ENCODE results near the gene TRIP13.

TRIP13 gene

GRCh38 chr5:891837-892393 is 769 bp upstream of the TRIP13 start:
- no peak for TF ChIP-seq Cebpa-rat (IDR thresholded peaks at IDR 0.05)
- Histone ChIP-seq H4K20me1 (peaks cover 53% of the 10 kb centered on the region), H3K4me1 (peaks cover 32% of the 10 kb centered on the region), H3K4me2 (peak overlapping the region; percentile 99), H3K4me3 (peak overlapping the region; percentile 94), H3K27me3 (no peaks in the 10 kb centered on the region), H3K36me3 (peaks cover 78% of the 10 kb centered on the region), H3K9ac (peak overlapping the region; percentile 92), H3K27ac (peak overlapping the region; percentile 92), H3K9me3 (no peaks in the 10 kb centered on the region)

- no peak for TF ChIP-seq Cebpa-rat (IDR thresholded peaks at IDR 0.05)
- H4K20me1 ChIP-seq, result peaks cover 41% of the 10 kb centered on the region
- peak overlapping the region; percentile 92 for H3K9ac ChIP-seq
- no peaks in the 10 kb centered on the region for H3K27me3 ChIP-seq
- peak overlapping the region; percentile 92 for H3K27ac ChIP-seq
- H3K36me3 ChIP-seq, result peaks cover 69% of the 10 kb centered on the region
- peak overlapping the region; percentile 99 for H3K4me2 ChIP-seq
- peak overlapping the region; percentile 94 for H3K4me3 ChIP-seq
- H3K9me3 ChIP-seq, result no peaks in the 10 kb centered on the region
- H3K4me1 ChIP-seq, result peaks cover 32% of the 10 kb centered on the region
These were observed 438 bp downstream of the TRIP13 start for GRCh38 chr5:893137-893506.

GRCh38 chr5:893711-894110 is 1.0 kb downstream of the TRIP13 start:
- H3K4me2 ChIP-seq, result peak overlapping the region; percentile 99
- TF ChIP-seq Cebpa-rat (IDR thresholded peaks at IDR 0.05), result no peak
- peak overlapping the region; percentile 92 for H3K9ac ChIP-seq
- H4K20me1 ChIP-seq, result peaks cover 35% of the 10 kb centered on the region; the same call in 1 of the 2 replicates
- peaks cover 32% of the 10 kb centered on the region for H3K4me1 ChIP-seq
- H3K27ac ChIP-seq, result peak overlapping the region; percentile 92; the same call in 1 of the 2 replicates
- peak overlapping the region; percentile 94 for H3K4me3 ChIP-seq
- H3K9me3 ChIP-seq, result no peaks in the 10 kb centered on the region
- H3K27me3 ChIP-seq, result no peaks in the 10 kb centered on the region
- peaks cover 63% of the 10 kb centered on the region for H3K36me3 ChIP-seq

- H3K4me2 ChIP-seq, result no peak overlapping the region
- H4K20me1 ChIP-seq, result no peaks in the 10 kb centered on the region; the same call in 1 of the 2 replicates
- H3K4me3 ChIP-seq, result no peak overlapping the region
- H3K27ac ChIP-seq, result no peak overlapping the region
- no peak overlapping the region for H3K9ac ChIP-seq
- H3K27me3 ChIP-seq, result no peaks in the 10 kb centered on the region
- TF ChIP-seq Cebpa-rat (IDR thresholded peaks at IDR 0.05), result no peak
- H3K9me3 ChIP-seq, result no peaks in the 10 kb centered on the region
- peaks cover 71% of the 10 kb centered on the region for H3K36me3 ChIP-seq
- H3K4me1 ChIP-seq, result peaks cover 9% of the 10 kb centered on the region; the same call in 1 of the 2 replicates
These were observed 8.1 kb downstream of the TRIP13 start for GRCh38 chr5:900781-901180.

GRCh38 chr5:902129-902916 is 9.6 kb downstream of the TRIP13 start:
- H3K36me3 ChIP-seq, result peaks cover 73% of the 10 kb centered on the region

GRCh38 chr5:903756-904096 is 11.0 kb downstream of the TRIP13 start:
- Histone ChIP-seq H3K4me2 (no peak overlapping the region), H3K36me3 (peaks cover 87% of the 10 kb centered on the region), H3K9ac (no peak overlapping the region), H3K4me1 (peaks cover 10% of the 10 kb centered on the region; the same call in 1 of the 2 replicates), H3K27ac (no peak overlapping the region), H3K27me3 (no peaks in the 10 kb centered on the region), H3K9me3 (no peaks in the 10 kb centered on the region), H4K20me1 (no peaks in the 10 kb centered on the region; the same call in 1 of the 2 replicates), H3K4me3 (no peak overlapping the region)
- no peak for TF ChIP-seq Cebpa-rat (IDR thresholded peaks at IDR 0.05)

More at GRCh38 chr5:902129-902916, 9.6 kb downstream of the TRIP13 start:
- H3K4me1 ChIP-seq, result peaks cover 10% of the 10 kb centered on the region; the same call in 1 of the 2 replicates
- no peak overlapping the region for H3K4me2 ChIP-seq
- no peaks in the 10 kb centered on the region for H3K9me3 ChIP-seq
- no peak for TF ChIP-seq Cebpa-rat (IDR thresholded peaks at IDR 0.05)
- no peak overlapping the region for H3K4me3 ChIP-seq
- no peak overlapping the region for H3K27ac ChIP-seq
- H4K20me1 ChIP-seq, result no peaks in the 10 kb centered on the region; the same call in 1 of the 2 replicates
- no peaks in the 10 kb centered on the region for H3K27me3 ChIP-seq
- no peak overlapping the region for H3K9ac ChIP-seq

GRCh38 chr5:905139-905642 is 12.5 kb downstream of the TRIP13 start:
- Histone ChIP-seq H3K27ac (no peak overlapping the region), H3K9me3 (no peaks in the 10 kb centered on the region), H3K9ac (no peak overlapping the region), H3K4me3 (no peak overlapping the region), H3K36me3 (peaks cover 98% of the 10 kb centered on the region), H4K20me1 (no peaks in the 10 kb centered on the region; the same call in 1 of the 2 replicates), H3K4me1 (peaks cover 10% of the 10 kb centered on the region; the same call in 1 of the 2 replicates), H3K4me2 (peak overlapping the region; percentile 31), H3K27me3 (no peaks in the 10 kb centered on the region)
- no peak for TF ChIP-seq Cebpa-rat (IDR thresholded peaks at IDR 0.05)

- Histone ChIP-seq H3K4me3 (no peak overlapping the region), H3K27me3 (no peaks in the 10 kb centered on the region), H3K9me3 (no peaks in the 10 kb centered on the region), H3K36me3 (peaks cover 87% of the 10 kb centered on the region), H4K20me1 (peaks cover 2% of the 10 kb centered on the region; the same call in 1 of the 2 replicates), H3K4me1 (peaks cover 18% of the 10 kb centered on the region), H3K9ac (no peak overlapping the region), H3K4me2 (no peak overlapping the region), H3K27ac (no peak overlapping the region)
- TF ChIP-seq Cebpa-rat (IDR thresholded peaks at IDR 0.05), result no peak
These were observed 14.8 kb downstream of the TRIP13 start for GRCh38 chr5:907366-907910.

- TF ChIP-seq Cebpa-rat (IDR thresholded peaks at IDR 0.05), result no peak
These were observed 15.5 kb downstream of the TRIP13 start for GRCh38 chr5:908172-908571.

GRCh38 chr5:909086-909485 is 16.4 kb downstream of the TRIP13 start:
- no peak overlapping the region for H3K9ac ChIP-seq
- H3K4me3 ChIP-seq, result no peak overlapping the region
- H3K27ac ChIP-seq, result no peak overlapping the region
- H3K27me3 ChIP-seq, result no peaks in the 10 kb centered on the region
- H3K9me3 ChIP-seq, result no peaks in the 10 kb centered on the region
- peaks cover 89% of the 10 kb centered on the region for H3K36me3 ChIP-seq
- no peak overlapping the region for H3K4me2 ChIP-seq
- H3K4me1 ChIP-seq, result peaks cover 18% of the 10 kb centered on the region
- peaks cover 6% of the 10 kb centered on the region; the same call in 1 of the 2 replicates for H4K20me1 ChIP-seq
- TF ChIP-seq Cebpa-rat (IDR thresholded peaks at IDR 0.05), result no peak

More at GRCh38 chr5:908172-908571, 15.5 kb downstream of the TRIP13 start:
- H3K9me3 ChIP-seq, result no peaks in the 10 kb centered on the region
- no peak overlapping the region for H3K27ac ChIP-seq
- H3K9ac ChIP-seq, result no peak overlapping the region
- H3K4me3 ChIP-seq, result no peak overlapping the region
- peaks cover 6% of the 10 kb centered on the region; the same call in 1 of the 2 replicates for H4K20me1 ChIP-seq
- no peaks in the 10 kb centered on the region for H3K27me3 ChIP-seq
- H3K4me1 ChIP-seq, result peaks cover 18% of the 10 kb centered on the region
- no peak overlapping the region for H3K4me2 ChIP-seq
- peaks cover 89% of the 10 kb centered on the region for H3K36me3 ChIP-seq
